Astrocyte of the cerebellum (primary cell): ENCODE data around the gene BICDL2.

Source experiments
- DNase-seq: peaks from one replicate; pipeline ENCODE4 v3.0.0-alpha.2; 2011; ENCODE audit warnings: low read depth
- H3K4me3 ChIP-seq: 2 replicates; pipeline ENCODE4 v1.5.1; 2011; ENCODE audit warnings: mild to moderate bottlenecking, low read depth, low read length, moderate library complexity
- CTCF ChIP-seq: IDR thresholded peaks from 2 replicates; pipeline ENCODE4 v1.5.1; 2012; ENCODE audit warnings: low read length, low read depth, moderate library complexity, mild to moderate bottlenecking; ENCODE audit errors: missing control alignments
- in situ Hi-C: cut with HindIII; loops from 2 replicates; pipeline ENCODE4 v1.10.0; 2017; ENCODE audit warnings: low sequenced_read_pairs

The BICDL2 gene

DNA sequence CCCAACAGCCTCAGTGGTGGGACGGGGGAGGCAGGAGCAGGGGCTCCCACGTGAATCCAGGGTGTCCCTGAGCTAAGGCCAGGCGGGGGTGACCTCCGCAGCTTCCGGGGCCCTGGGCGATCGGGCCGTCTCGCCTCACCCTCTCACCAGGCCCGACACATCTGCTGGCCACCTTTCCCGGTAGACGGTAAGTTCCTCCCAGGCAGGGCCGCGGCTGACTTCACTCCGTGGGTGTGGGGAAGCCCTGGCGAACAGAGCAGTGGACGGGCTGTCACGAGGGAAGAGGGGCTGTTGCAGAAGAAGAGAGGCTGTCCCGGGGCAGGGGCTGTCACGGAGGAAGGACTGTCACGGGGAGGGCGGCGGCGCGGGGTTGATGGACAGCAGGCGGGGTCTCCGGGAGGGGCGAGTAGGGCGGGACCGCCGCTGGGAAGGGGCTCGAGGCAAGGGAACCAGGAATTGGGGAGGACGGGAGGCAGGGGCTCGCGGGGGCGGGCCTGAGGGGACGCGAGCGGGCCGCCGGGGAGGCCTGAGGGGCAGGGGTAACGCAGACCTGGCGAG, 57.0 kb downstream of the BICDL2 start:
- no peak for DNase-seq
- TF ChIP-seq CTCF: no peak

More for the DNA sequence above, 57.0 kb downstream of the BICDL2 start:
- in situ Hi-C loops: no loop called here
- peak overlapping the region; percentile 68 for H3K4me3 ChIP-seq
